Right lobe of liver (tissue), 4 donors: ENCODE measurements around the gene POTEB3.
"Not testable (repeated sequence)": the region's sequence is repeated elsewhere in the genome, so short reads cannot be mapped to it uniquely, and the experiment has no call there.

Experiments used
- POLR2A ChIP-seq: fragments of 450-650 bp; IDR thresholded peaks from one replicate; pipeline ENCODE4 v1.6.1; 2017; ENCODE audit warnings: antibody characterized with exemption, mild to moderate bottlenecking
- TF ChIP-seq, protein P1 (sequence below), 4 donors: fragments of 200-600 bp in 3 of 4; fragments of 450-650 bp in 1 of 4; IDR thresholded peaks; one replicate each; pipeline versions ENCODE4 v1.5.1 to v1.8.0; 2016 to 2022; ENCODE audit warnings: antibody characterized with exemption in 4 of 4, mild to moderate bottlenecking in 2 of 4
- donor health status: DM: no; HTN: no; CAD: no.
- donor health status: DM: no; HTN: no; CAD: no.
- donor health status: DM: no; HTN: yes; CAD: no.

DNA sequence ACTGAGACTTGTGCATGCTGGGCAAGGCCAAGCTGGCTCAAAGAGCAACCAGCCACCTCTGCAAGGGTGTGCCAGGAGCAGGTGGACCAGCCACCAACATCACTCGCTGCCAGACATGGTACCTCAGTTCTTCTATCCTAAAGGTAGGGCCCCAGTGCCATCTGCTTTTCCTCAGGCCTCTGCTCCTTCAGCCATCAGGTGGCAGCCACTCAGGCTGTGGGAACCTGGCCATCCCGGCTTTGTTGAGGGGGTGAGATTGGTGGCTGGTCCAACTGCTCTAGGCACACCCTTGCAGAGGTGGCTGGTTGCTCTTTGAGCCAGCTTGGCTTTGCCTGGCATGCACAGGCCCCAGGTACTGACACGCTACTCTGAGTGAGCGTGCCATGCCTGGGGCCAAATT is 38.8 kb downstream of the POTEB3 start:
- TF ChIP-seq, protein P1, sequence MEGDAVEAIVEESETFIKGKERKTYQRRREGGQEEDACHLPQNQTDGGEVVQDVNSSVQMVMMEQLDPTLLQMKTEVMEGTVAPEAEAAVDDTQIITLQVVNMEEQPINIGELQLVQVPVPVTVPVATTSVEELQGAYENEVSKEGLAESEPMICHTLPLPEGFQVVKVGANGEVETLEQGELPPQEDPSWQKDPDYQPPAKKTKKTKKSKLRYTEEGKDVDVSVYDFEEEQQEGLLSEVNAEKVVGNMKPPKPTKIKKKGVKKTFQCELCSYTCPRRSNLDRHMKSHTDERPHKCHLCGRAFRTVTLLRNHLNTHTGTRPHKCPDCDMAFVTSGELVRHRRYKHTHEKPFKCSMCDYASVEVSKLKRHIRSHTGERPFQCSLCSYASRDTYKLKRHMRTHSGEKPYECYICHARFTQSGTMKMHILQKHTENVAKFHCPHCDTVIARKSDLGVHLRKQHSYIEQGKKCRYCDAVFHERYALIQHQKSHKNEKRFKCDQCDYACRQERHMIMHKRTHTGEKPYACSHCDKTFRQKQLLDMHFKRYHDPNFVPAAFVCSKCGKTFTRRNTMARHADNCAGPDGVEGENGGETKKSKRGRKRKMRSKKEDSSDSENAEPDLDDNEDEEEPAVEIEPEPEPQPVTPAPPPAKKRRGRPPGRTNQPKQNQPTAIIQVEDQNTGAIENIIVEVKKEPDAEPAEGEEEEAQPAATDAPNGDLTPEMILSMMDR (IDR thresholded peaks at IDR 0.05): not testable (repeated sequence)
- not testable (repeated sequence) for TF ChIP-seq POLR2A
